Measurements from ENCODE around the gene TSPYL4. TPM values are rescaled to one million over a fixed set of nuclear protein-coding genes. Genes with fewer than 3 reads are reported as not detected.

TSPYL4 gene
- polyA plus RNA-seq, 1 experiment = 33.7 TPM

- ChIA-PET CTCF (no interaction called here), POLR2A (no interaction called here)
- no peak for DNase-seq (ENCODE audit: low read depth)
Observed at GRCh38 chr6:116200619-116201249, 53.1 kb downstream of the TSPYL4 start.

More at GRCh38 chr6:116200619-116201249, 53.1 kb downstream of the TSPYL4 start:
- Histone ChIP-seq H3K27me3 (ENCODE audit: control insufficient read depth, insufficient read depth, low read length) (no peaks in the 10 kb centered on the region), H3K4me3 (ENCODE audit: low read depth, low read length) (no peak overlapping the region), H3K36me3 (ENCODE audit: control insufficient read depth, insufficient read depth, low read length) (no peaks in the 10 kb centered on the region)
- no peak for TF ChIP-seq CTCF (IDR thresholded peaks at IDR 0.05; ENCODE audit: insufficient read depth, low read depth, low read length)

Other genes starting within 250 kb of the TSPYL4 start
- gene FRK, start 193.2 kb downstream of the TSPYL4 start, polyA plus RNA-seq (2011; rRNA removed) = 0.02 and 0.04 TPM in 2 replicates
- gene NT5DC1, start 153.2 kb downstream of the TSPYL4 start, polyA plus RNA-seq (2011; rRNA removed) = 12.3 and 22.1 TPM in 2 replicates
- 0.11 and 0.15 TPM in 2 replicates for gene COL10A1, start 127.9 kb downstream of the TSPYL4 start, polyA plus RNA-seq (2011; rRNA removed)
- gene TSPYL1, start 25.9 kb upstream of the TSPYL4 start, polyA plus RNA-seq (2011; rRNA removed) = 31.9 and 43.1 TPM in 2 replicates
- gene DSE, start 116.9 kb upstream of the TSPYL4 start, polyA plus RNA-seq (2011; rRNA removed) = 82.1 and 109 TPM in 2 replicates
- gene CALHM6, start 207.3 kb upstream of the TSPYL4 start, polyA plus RNA-seq (2011; rRNA removed) = 0.75 and 0.78 TPM in 2 replicates

Data from BJ (cell line).